ENCODE results near the gene LRIT3. TPM values are rescaled to one million over a fixed set of nuclear protein-coding genes. Genes with fewer than 3 reads are reported as not detected.
A peak's percentile ranks its signal among the peaks of the same experiment; 100 is the strongest.

The LRIT3 gene
- not detected in 2 replicates for total RNA-seq (2014; rRNA removed; shearing (Covaris generic))

- DNase-seq (ENCODE audit: low spot score), result no peak
These were observed at the start of gene LRIT3 for GRCh38 chr4:109847896-109848442. TSS of gene LRIT3 (plus strand) at chr4:109848107. CDS start at chr4:109848202, 95 bp downstream.

- DNase-seq (ENCODE audit: low spot score), result no peak
These were observed 49.0 kb upstream of the LRIT3 start for GRCh38 chr4:109798866-109799265.

GRCh38 chr4:109801099-109801789 is 46.7 kb upstream of the LRIT3 start:
- no peak for DNase-seq (ENCODE audit: low spot score)

GRCh38 chr4:109801895-109802319 is 46.0 kb upstream of the LRIT3 start, which contains the start of gene CFI:
TSS of gene CFI (minus strand) at chr4:109801999. CDS start at chr4:109801971, 28 bp downstream.
- DNase-seq (ENCODE audit: low spot score), result peak; percentile 36

- DNase-seq (ENCODE audit: low spot score), result peak; percentile 46
These were observed 43.9 kb upstream of the LRIT3 start for GRCh38 chr4:109803924-109804571.

- no peak for DNase-seq (ENCODE audit: low spot score)
These were observed 38.3 kb upstream of the LRIT3 start for GRCh38 chr4:109809655-109810054.

GRCh38 chr4:109810552-109811387 is 37.1 kb upstream of the LRIT3 start:
- no peak for DNase-seq (ENCODE audit: low spot score)

- DNase-seq (ENCODE audit: low spot score), result no peak
These were observed 36.2 kb upstream of the LRIT3 start for GRCh38 chr4:109811707-109812106.

GRCh38 chr4:109815151-109816081 is 32.5 kb upstream of the LRIT3 start, which contains the start of gene GAR1:
TSS of gene GAR1 (plus strand) at chr4:109815762. CDS start at chr4:109816165, 403 bp downstream.
- peak; percentile 90 for DNase-seq (ENCODE audit: low spot score)

GRCh38 chr4:109816082-109816442 is 31.8 kb upstream of the LRIT3 start:
- no peak for DNase-seq (ENCODE audit: low spot score)

GRCh38 chr4:109816894-109817293 is 31.0 kb upstream of the LRIT3 start:
- DNase-seq (ENCODE audit: low spot score), result no peak

- DNase-seq (ENCODE audit: low spot score), result no peak
These were observed 29.6 kb upstream of the LRIT3 start for GRCh38 chr4:109818268-109818667.

- no peak for DNase-seq (ENCODE audit: low spot score)
These were observed 27.3 kb upstream of the LRIT3 start for GRCh38 chr4:109820563-109820962.

GRCh38 chr4:109821185-109821584 is 26.7 kb upstream of the LRIT3 start:
- no peak for DNase-seq (ENCODE audit: low spot score)

- DNase-seq (ENCODE audit: low spot score), result peak; percentile 2
These were observed 21.2 kb upstream of the LRIT3 start for GRCh38 chr4:109826719-109827118.

- DNase-seq (ENCODE audit: low spot score), result no peak
These were observed 20.2 kb upstream of the LRIT3 start, which contains the start of gene RRH for GRCh38 chr4:109827672-109828071. TSS of gene RRH (plus strand) at chr4:109827972. CDS start at chr4:109828028, 56 bp downstream.

GRCh38 chr4:109833756-109834155 is 14.2 kb upstream of the LRIT3 start:
- no peak for DNase-seq (ENCODE audit: low spot score)

GRCh38 chr4:109836985-109837384 is 10.9 kb upstream of the LRIT3 start:
- no peak for DNase-seq (ENCODE audit: low spot score)

- DNase-seq (ENCODE audit: low spot score), result no peak
These were observed 1.4 kb upstream of the LRIT3 start for GRCh38 chr4:109846395-109847098.

GRCh38 chr4:109848501-109848900 is 594 bp downstream of the LRIT3 start:
- DNase-seq (ENCODE audit: low spot score), result no peak
